Activated CD8-positive, alpha-beta T cell treated with anti-CD3 and anti-CD28 coated beads for 36 hours (primary cell): ENCODE measurements around the gene BTC. TPM values are rescaled to one million over a fixed set of nuclear protein-coding genes. Genes with fewer than 3 reads are reported as not detected.

ENCODE experiments used
- ATAC-seq: fragments of 200-7000 bp; cut with Tn5 transposase; one replicate; pipeline ENCODE4 v1.10.0; 2021; ENCODE audit warnings: mild to moderate bottlenecking, moderate library complexity
- CTCF ChIA-PET: fragments of 350-600 bp; sonication (Branson Sonifier 250); formaldehyde crosslinking; loops from one replicate; lab custom pipeline; 2021; ENCODE audit warnings: antibody characterized with exemption; lab: Charles Lee
- POLR2A ChIA-PET: fragments of 350-600 bp; sonication (Branson Sonifier 250); formaldehyde crosslinking; loops from one replicate; lab custom pipeline; 2021; ENCODE audit warnings: antibody characterized with exemption; lab: Charles Lee
- DNase-seq: peaks from one replicate; pipeline ENCODE4 v3.0.0-alpha.2; 2020
- H3K27ac Mint-ChIP-seq: one replicate; pipeline ENCODE4 v1.8.0; 2021; ENCODE audit warnings: mild to moderate bottlenecking, mixed read lengths
- H3K27me3 Mint-ChIP-seq: one replicate; pipeline ENCODE4 v1.8.0; 2021; ENCODE audit warnings: mixed read lengths
- H3K36me3 Mint-ChIP-seq: one replicate; pipeline ENCODE4 v1.8.0; 2021; ENCODE audit warnings: low read depth, mixed read lengths
- H3K4me1 Mint-ChIP-seq: one replicate; pipeline ENCODE4 v1.8.0; 2021; ENCODE audit warnings: low read depth, mixed read lengths
- H3K4me3 Mint-ChIP-seq: one replicate; pipeline ENCODE4 v1.8.0; 2021; ENCODE audit warnings: mild to moderate bottlenecking, moderate library complexity, mixed read lengths
- H3K9me3 Mint-ChIP-seq: one replicate; pipeline ENCODE4 v1.8.0; 2021; ENCODE audit warnings: mixed read lengths
- CTCF ChIP-seq: fragments of 200-600 bp; IDR thresholded peaks from one replicate; pipeline ENCODE4 v1.8.0; 2022; ENCODE audit warnings: antibody characterized with exemption, mild to moderate bottlenecking
- intact Hi-C: fragments of 100-400 bp; cut with micrococcal nuclease; formaldehyde crosslinking; loops from one replicate; pipeline ENCODE4 v1.10.0; 2022
- total RNA-seq, 2 experiments: library from RNA; stranded (reverse); gene quantifications; one replicate each; pipeline ENCODE4 v1.2.3, GENCODE V29; 2021

The BTC gene
- total RNA-seq, 2 experiments from 2014 or later, result not detected

GRCh38 chr4:74764119-74764518 lies 30.2 kb downstream of the BTC start:
- POLR2A ChIA-PET, result no interaction called here
- DNase-seq, result no peak
- intact Hi-C loops, result no loop called here
- no peak for TF ChIP-seq CTCF
- Mint-ChIP-seq H3K4me1 (no peaks in the 10 kb centered on the region), H3K4me3 (no peak overlapping the region), H3K9me3 (no peaks in the 10 kb centered on the region), H3K27me3 (no peaks in the 10 kb centered on the region), H3K36me3 (no peaks in the 10 kb centered on the region), H3K27ac (no peak overlapping the region)
- no peak for ATAC-seq
- CTCF ChIA-PET, result no interaction called here

- intact Hi-C loops, result no loop called here
- POLR2A ChIA-PET, result no interaction called here
- Mint-ChIP-seq H3K27me3 (no peaks in the 10 kb centered on the region), H3K9me3 (no peaks in the 10 kb centered on the region), H3K4me3 (no peak overlapping the region), H3K4me1 (no peaks in the 10 kb centered on the region), H3K36me3 (no peaks in the 10 kb centered on the region), H3K27ac (no peak overlapping the region)
- ATAC-seq (no peak), DNase-seq (no peak)
- TF ChIP-seq CTCF, result no peak
- CTCF ChIA-PET, result no interaction called here
Measured at GRCh38 chr4:74758551-74759145, 35.7 kb downstream of the BTC start.

- H3K4me1 Mint-ChIP-seq, result no peaks in the 10 kb centered on the region
- H3K36me3 Mint-ChIP-seq, result no peaks in the 10 kb centered on the region
- DNase-seq, result no peak
- H3K27me3 Mint-ChIP-seq, result no peaks in the 10 kb centered on the region
- H3K27ac Mint-ChIP-seq, result no peak overlapping the region
- H3K4me3 Mint-ChIP-seq, result no peak overlapping the region
- no peaks in the 10 kb centered on the region for H3K9me3 Mint-ChIP-seq
- no peak for ATAC-seq
- intact Hi-C loops, result no loop called here
- TF ChIP-seq CTCF, result no peak
- CTCF ChIA-PET, result no interaction called here
- POLR2A ChIA-PET, result no interaction called here
Measured at GRCh38 chr4:74757136-74757535, 37.2 kb downstream of the BTC start.

GRCh38 chr4:74755486-74755885 lies 38.8 kb downstream of the BTC start:
- Mint-ChIP-seq H3K9me3 (no peaks in the 10 kb centered on the region), H3K36me3 (no peaks in the 10 kb centered on the region), H3K27ac (no peak overlapping the region), H3K4me1 (no peaks in the 10 kb centered on the region), H3K4me3 (no peak overlapping the region), H3K27me3 (no peaks in the 10 kb centered on the region)
- no peak for ATAC-seq
- DNase-seq, result no peak
- CTCF ChIA-PET, result interaction anchor here (1.2 kb wide), 1 partner anchor 88 kb away, joined by 3 read pairs; no protein-coding TSS in a partner anchor
- POLR2A ChIA-PET, result no interaction called here
- intact Hi-C loops, result no loop called here
- no peak for TF ChIP-seq CTCF

- H3K9me3 Mint-ChIP-seq, result no peaks in the 10 kb centered on the region
- H3K27ac Mint-ChIP-seq, result no peak overlapping the region
- DNase-seq (no peak), ATAC-seq (no peak)
- no peaks in the 10 kb centered on the region for H3K36me3 Mint-ChIP-seq
- ChIA-PET CTCF (no interaction called here), POLR2A (no interaction called here)
- intact Hi-C loops, result no loop called here
- TF ChIP-seq CTCF, result no peak
- no peaks in the 10 kb centered on the region for H3K27me3 Mint-ChIP-seq
- H3K4me1 Mint-ChIP-seq, result no peaks in the 10 kb centered on the region
- H3K4me3 Mint-ChIP-seq, result no peak overlapping the region
Measured at GRCh38 chr4:74754218-74754617, 40.1 kb downstream of the BTC start.
